Measurements from ENCODE around the gene KLF6.

- TF ChIP-seq POLR2A (IDR thresholded peaks at IDR 0.05; ENCODE audit: low read length) (no peak), GATA1 (IDR thresholded peaks at IDR 0.05; ENCODE audit: low read depth, low read length) (no peak)
Observed at GRCh38 chr10:3813986-3814837, 29.2 kb upstream of the KLF6 start.

All from erythroblast (primary cell).